ENCODE measurements around the gene ACTL7B.
"Not testable (repeated sequence)": the region's sequence is repeated elsewhere in the genome, so short reads cannot be mapped to it uniquely, and the experiment has no call there.

The ACTL7B gene

DNA sequence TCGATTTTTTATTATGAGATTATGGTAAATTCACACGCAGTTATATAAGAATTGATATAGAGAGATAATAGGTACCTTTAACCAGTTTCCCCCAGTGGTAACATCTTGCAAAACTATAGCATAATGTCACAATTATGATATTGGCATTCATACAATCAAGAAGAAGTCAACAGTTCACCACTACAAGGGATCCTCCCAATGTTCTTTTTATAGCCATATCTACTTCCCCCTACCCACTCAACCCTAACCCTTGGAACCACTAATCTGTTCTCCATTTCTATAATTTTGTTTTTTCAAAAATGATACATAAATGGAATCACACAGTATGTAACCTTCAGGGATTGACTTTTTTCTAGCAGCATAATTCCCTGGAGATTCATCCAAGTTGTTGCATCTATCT lies 9.8 kb downstream of the ACTL7B start:
- no peak for DNase-seq (ENCODE audit: low read depth in 2 of 2, low spot score in 1 of 2)

DNA sequence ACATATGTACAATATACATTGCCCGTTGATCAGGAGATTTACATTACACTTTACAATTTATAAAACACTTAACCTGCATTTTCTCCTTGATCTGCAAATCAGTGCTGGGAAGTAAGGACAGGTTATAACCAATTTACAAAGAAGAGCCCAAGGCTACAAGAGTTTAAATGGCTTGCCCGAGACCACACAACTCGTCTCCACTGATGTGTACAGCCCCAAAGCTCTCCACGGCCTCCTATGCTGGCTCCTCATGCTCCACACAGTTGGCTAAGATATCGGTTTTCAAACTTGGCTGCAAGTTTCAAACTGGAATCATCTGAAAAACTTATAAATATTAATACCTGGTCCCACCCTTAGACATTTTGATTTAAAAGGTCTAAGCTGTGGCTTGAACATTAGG lies 10.3 kb downstream of the ACTL7B start:
- no peak for DNase-seq (ENCODE audit: low read depth in 2 of 2, low spot score in 1 of 2)

GRCh38 chr9:108844856-108845255 lies 10.9 kb downstream of the ACTL7B start:
- DNase-seq (ENCODE audit: low read depth in 2 of 2, low spot score in 1 of 2): no peak

- no peak for DNase-seq (ENCODE audit: low read depth in 2 of 2, low spot score in 1 of 2)
These were observed 11.4 kb downstream of the ACTL7B start for GRCh38 chr9:108844391-108844790.

DNA sequence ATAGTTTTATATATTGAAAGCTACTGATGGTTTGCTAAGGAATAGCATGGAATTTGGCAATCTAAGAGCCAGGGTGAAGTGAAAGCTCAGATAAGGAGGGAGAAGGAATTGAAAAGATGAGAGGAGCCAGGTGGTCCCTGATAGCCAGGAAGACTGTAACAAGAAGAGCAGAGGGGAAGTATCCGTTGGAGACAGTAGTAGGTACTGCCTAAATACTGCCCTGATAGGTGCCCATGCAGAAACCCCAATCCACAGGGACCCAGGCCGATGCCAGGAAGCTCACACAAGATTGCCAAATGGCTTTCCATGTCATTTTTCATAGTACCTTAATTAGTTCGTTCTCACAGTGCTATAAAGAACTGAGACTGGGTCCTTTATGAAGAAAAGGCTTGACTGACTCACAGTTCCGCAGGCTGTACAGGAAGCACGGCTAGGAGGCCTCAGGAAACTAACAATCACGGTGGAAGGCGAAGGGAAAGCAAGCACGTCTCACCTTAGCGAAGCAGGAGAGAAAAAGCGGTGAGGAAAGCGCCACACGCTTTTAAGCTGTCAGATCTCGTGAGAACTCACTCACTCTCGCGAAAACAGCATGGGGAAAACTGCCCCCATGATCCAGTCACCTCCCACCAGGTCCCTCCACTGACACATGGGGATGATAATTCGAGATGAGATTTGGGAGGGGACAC lies 13.0 kb downstream of the ACTL7B start:
- DNase-seq (ENCODE audit: low read depth in 2 of 2, low spot score in 1 of 2): no peak

GRCh38 chr9:108839561-108839960 lies 16.2 kb downstream of the ACTL7B start:
- not testable (repeated sequence) for DNase-seq (ENCODE audit: low read depth in 2 of 2, low spot score in 1 of 2)

- DNase-seq (ENCODE audit: low read depth in 2 of 2, low spot score in 1 of 2): no peak
These were observed 17.8 kb downstream of the ACTL7B start for GRCh38 chr9:108838017-108838416.

DNA sequence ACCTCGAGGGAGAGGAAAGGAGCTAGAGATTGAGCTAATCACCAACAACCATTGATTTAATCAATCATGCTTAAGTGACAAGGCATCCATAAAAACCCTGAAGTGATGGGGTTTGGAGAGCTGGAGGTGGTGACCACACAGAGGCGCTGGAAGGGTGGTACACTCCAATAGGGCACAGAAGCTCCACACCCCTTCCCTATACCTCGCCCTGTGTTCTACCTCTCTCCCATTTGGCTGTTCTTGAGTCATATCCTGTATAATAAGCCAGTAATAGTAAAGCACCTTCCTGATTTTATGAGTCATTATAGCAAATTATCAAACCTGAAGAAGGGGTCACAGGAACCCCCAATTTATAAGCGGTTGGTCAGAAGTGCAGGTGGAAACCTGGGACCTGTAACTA lies 18.3 kb downstream of the ACTL7B start:
- DNase-seq (ENCODE audit: low read depth in 2 of 2, low spot score in 1 of 2): no peak

GRCh38 chr9:108836781-108837180 lies 19.0 kb downstream of the ACTL7B start:
- no peak for DNase-seq (ENCODE audit: low read depth in 2 of 2, low spot score in 1 of 2)

- no peak for DNase-seq (ENCODE audit: low read depth in 2 of 2, low spot score in 1 of 2)
These were observed 19.5 kb downstream of the ACTL7B start for GRCh38 chr9:108836319-108836718.

DNA sequence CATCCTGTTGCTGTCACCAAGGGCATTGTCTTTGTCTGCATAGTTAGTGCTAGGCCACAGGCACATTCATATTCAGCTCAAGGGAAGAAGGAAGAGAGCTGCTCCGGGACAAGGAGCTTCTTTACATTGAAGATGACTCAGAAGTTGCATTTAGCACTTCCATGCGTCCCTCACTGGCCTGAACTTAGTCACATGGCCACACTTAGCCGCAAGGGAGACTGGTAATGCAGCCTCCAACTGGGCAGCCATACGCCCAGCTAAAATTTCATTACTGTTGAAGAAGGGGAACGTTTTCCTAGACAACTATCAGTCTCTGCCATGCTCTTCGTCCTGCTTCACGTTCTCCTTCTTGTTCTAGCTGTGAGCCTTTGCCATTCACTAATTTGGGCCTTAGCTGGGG lies 20.0 kb downstream of the ACTL7B start:
- no peak for DNase-seq (ENCODE audit: low read depth in 2 of 2, low spot score in 1 of 2)

- no peak for DNase-seq (ENCODE audit: low read depth in 2 of 2, low spot score in 1 of 2)
These were observed 20.7 kb downstream of the ACTL7B start for GRCh38 chr9:108834959-108835665.

GRCh38 chr9:108832179-108832500 lies 23.6 kb downstream of the ACTL7B start:
- DNase-seq (ENCODE audit: low read depth in 2 of 2, low spot score in 1 of 2): no peak

- DNase-seq (ENCODE audit: low read depth in 2 of 2, low spot score in 1 of 2): no peak
These were observed 24.1 kb downstream of the ACTL7B start for GRCh38 chr9:108831496-108832178.

- DNase-seq (ENCODE audit: low read depth in 2 of 2, low spot score in 1 of 2): no peak
These were observed 25.5 kb downstream of the ACTL7B start for GRCh38 chr9:108830272-108830671.

DNA sequence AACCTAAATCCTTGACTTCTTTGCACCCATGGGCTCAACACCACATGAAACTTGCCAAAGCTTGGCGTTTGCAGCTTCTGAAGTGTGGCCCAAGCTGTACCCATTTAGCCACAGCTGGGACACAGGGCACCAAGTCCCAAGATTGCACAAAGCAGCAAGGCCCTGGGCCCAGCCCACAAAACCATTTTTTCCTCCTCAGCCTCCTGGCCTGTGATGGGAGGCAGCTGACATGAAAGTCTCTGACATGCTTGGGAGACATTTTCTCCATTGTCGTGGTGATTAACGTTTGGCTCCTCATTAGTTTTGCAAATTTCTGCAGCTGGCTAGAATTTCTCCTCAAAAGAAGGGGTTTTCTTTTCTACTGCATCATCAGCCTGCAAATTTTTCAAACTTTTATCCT lies 32.0 kb downstream of the ACTL7B start:
- no peak for DNase-seq (ENCODE audit: low read depth in 2 of 2, low spot score in 1 of 2)

GRCh38 chr9:108816037-108816436 lies 39.7 kb downstream of the ACTL7B start:
- DNase-seq (ENCODE audit: low read depth in 2 of 2, low spot score in 1 of 2): no peak

DNA sequence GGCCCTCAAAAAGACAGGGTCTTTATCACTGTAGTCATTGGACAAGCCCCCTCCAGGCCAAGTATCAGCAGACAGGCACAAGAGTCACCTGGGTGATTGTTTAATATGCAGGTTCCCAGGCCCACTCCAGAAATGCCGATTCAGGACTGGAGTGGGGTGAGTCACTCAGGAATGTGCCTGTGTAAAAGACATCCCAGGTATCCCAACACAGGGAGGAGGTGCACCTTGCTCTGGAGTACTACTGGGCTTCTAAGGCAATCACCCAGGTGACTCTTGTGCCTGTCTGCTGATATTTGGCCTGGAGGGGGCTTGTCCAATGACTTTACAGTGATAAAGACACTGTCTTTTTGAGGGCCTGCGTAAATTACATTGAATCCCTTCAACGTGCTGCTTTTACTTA lies 40.6 kb downstream of the ACTL7B start:
- no peak for DNase-seq (ENCODE audit: low read depth in 2 of 2, low spot score in 1 of 2)

- DNase-seq (ENCODE audit: low read depth in 2 of 2, low spot score in 1 of 2): no peak
These were observed 41.7 kb downstream of the ACTL7B start for GRCh38 chr9:108813951-108814601.

DNA sequence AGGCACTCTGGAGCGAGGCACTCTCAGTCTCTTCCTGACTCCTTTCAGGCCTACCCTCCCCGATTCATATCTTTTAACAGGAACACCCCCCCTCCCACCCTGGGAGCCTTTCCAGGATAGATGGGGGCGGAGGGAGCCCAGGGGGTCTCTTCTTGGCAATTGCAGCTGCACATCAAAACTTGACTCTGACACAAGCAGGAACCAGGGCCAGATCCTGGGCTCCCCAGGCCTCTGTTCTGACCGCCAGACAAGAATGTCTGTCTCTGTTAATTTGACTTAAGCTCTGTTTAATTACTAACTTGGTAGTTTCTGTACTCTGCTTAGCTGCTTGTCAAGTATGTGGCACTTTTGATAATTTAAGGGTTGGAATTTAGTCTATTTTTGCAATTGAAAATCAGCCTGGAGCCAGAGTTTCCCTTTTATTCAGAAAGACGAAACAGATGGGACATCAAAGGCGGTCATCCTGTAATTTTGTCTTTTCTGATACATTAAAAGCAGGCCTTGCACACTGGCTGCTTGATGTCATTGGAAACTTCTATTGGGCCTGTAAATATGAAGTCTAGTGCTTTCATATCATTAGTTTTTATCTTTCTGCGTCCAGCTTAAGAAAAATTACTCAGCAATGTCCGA lies 43.3 kb downstream of the ACTL7B start:
- no peak for DNase-seq (ENCODE audit: low read depth in 2 of 2, low spot score in 1 of 2)

DNA sequence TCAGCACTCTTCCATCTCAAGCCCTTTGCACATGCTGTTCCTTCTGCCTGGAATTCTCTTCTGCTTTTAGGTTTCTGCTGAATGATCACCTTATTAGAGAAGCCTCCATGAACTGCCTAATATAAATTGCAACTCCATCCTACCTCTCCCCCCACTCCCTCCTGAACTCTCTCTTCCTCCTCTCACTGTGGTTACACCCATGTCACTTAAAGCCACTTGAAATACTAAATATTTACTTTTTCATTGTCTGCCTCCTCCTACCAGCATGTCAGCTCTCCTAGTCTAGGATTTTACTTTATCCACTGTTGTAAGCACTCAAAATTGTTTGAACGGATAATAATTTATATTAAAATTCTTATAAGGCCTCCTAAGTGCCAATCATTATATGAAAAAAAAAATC lies 43.8 kb downstream of the ACTL7B start:
- no peak for DNase-seq (ENCODE audit: low read depth in 2 of 2, low spot score in 1 of 2)

- no peak for DNase-seq (ENCODE audit: low read depth in 2 of 2, low spot score in 1 of 2)
These were observed 46.5 kb downstream of the ACTL7B start for GRCh38 chr9:108809269-108809668.

All from stimulated activated CD8-positive, alpha-beta memory T cell treated with anti-CD3 and anti-CD28 coated beads, Interleukin-4, amount 100 ng/mL, for 4 hours (primary cell).